HL-60/S4 (cell line): ENCODE results near the gene CAPZB.
"Not testable (repeated sequence)": the region's sequence is repeated elsewhere in the genome, so short reads cannot be mapped to it uniquely, and the experiment has no call there.

Experiments
- in situ Hi-C: fragments of 300-500 bp; cut with MboI; formaldehyde crosslinking; loops from 2 replicates; pipeline ENCODE4 v1.14.3; 2022; ENCODE audit warnings: low sequenced_read_pairs

The CAPZB gene

GRCh38 chr1:19485362-19486187 lies at the start of gene CAPZB:
TSS of gene CAPZB (minus strand) at chr1:19485539. CDS start at chr1:19485438, 101 bp downstream.
- in situ Hi-C loops, result no loop called here

- in situ Hi-C loops, result no loop called here
Observed at GRCh38 chr1:19534281-19534680, 48.9 kb upstream of the CAPZB start.

- in situ Hi-C loops, result no loop called here
Observed at GRCh38 chr1:19533626-19534025, 48.3 kb upstream of the CAPZB start.

GRCh38 chr1:19532519-19532918 lies 47.2 kb upstream of the CAPZB start:
- in situ Hi-C loops, result no loop called here

- in situ Hi-C loops, result no loop called here
Observed at GRCh38 chr1:19529664-19530063, 44.3 kb upstream of the CAPZB start.

GRCh38 chr1:19528438-19528837 lies 43.1 kb upstream of the CAPZB start:
- in situ Hi-C loops, result no loop called here

GRCh38 chr1:19525607-19526545 lies 40.5 kb upstream of the CAPZB start:
- in situ Hi-C loops, result no loop called here

- in situ Hi-C loops, result no loop called here
Observed at GRCh38 chr1:19524791-19525190, 39.5 kb upstream of the CAPZB start.

- in situ Hi-C loops, result not testable (repeated sequence)
Observed at GRCh38 chr1:19522570-19522969, 37.2 kb upstream of the CAPZB start.

- in situ Hi-C loops, result no loop called here
Observed at GRCh38 chr1:19521411-19521810, 36.1 kb upstream of the CAPZB start.

GRCh38 chr1:19517017-19517416 lies 31.7 kb upstream of the CAPZB start:
- in situ Hi-C loops, result no loop called here

GRCh38 chr1:19515201-19515600 lies 29.9 kb upstream of the CAPZB start:
- in situ Hi-C loops, result no loop called here

GRCh38 chr1:19514391-19514831 lies 29.1 kb upstream of the CAPZB start:
- in situ Hi-C loops, result no loop called here

GRCh38 chr1:19512545-19512944 lies 27.2 kb upstream of the CAPZB start:
- in situ Hi-C loops, result no loop called here

GRCh38 chr1:19511116-19511515 lies 25.8 kb upstream of the CAPZB start:
- in situ Hi-C loops, result no loop called here

GRCh38 chr1:19509647-19510046 lies 24.3 kb upstream of the CAPZB start:
- in situ Hi-C loops, result not testable (repeated sequence)

GRCh38 chr1:19507516-19507915 lies 22.2 kb upstream of the CAPZB start:
- in situ Hi-C loops, result no loop called here

GRCh38 chr1:19505693-19506457 lies 20.5 kb upstream of the CAPZB start:
- in situ Hi-C loops, result no loop called here

GRCh38 chr1:19504796-19505692 lies 19.7 kb upstream of the CAPZB start:
- in situ Hi-C loops, result no loop called here

- in situ Hi-C loops, result not testable (repeated sequence)
Observed at GRCh38 chr1:19502284-19502683, 16.9 kb upstream of the CAPZB start.
